ENCODE data around the gene CRACDL. TPM values are rescaled to one million over a fixed set of nuclear protein-coding genes. Genes with fewer than 3 reads are reported as not detected.

The CRACDL gene, protein sequence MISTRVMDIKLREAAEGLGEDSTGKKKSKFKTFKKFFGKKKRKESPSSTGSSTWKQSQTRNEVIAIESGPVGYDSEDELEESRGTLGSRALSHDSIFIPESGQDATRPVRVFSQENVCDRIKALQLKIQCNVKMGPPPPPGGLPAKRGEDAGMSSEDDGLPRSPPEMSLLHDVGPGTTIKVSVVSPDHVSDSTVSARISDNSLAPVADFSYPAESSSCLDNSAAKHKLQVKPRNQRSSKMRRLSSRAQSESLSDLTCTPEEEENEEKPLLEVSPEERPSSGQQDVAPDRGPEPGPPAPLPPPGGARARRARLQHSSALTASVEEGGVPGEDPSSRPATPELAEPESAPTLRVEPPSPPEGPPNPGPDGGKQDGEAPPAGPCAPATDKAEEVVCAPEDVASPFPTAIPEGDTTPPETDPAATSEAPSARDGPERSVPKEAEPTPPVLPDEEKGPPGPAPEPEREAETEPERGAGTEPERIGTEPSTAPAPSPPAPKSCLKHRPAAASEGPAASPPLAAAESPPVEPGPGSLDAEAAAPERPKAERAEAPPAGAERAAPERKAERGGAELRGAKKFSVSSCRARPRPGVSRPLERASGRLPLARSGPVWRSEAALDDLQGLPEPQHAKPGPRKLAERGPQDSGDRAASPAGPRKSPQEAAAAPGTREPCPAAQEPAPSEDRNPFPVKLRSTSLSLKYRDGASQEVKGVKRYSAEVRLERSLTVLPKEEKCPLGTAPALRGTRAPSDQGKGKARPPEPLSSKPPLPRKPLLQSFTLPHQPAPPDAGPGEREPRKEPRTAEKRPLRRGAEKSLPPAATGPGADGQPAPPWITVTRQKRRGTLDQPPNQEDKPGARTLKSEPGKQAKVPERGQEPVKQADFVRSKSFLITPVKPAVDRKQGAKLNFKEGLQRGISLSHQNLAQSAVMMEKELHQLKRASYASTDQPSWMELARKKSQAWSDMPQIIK
- total RNA-seq: 1 to 10 TPM; 1.2 to 4.6 (median 2.7) TPM
- 1 to 10 TPM; 3.1 to 7.9 TPM for polyA plus RNA-seq
- long read RNA-seq, donor 1, partial matches to known transcripts: 6 of 8 reads
- long read RNA-seq, donor 1, other reads (novel, unspliced or antisense): 2 of 8 reads
- long read RNA-seq, donor 2, partial matches to known transcripts: 10 of 12 reads
- long read RNA-seq, donor 2, other reads (novel, unspliced or antisense): 2 of 12 reads
- long read RNA-seq, donor 3, partial matches to known transcripts: 1 of 1 reads
- long read RNA-seq, donor 3, other reads (novel, unspliced or antisense): 0 of 1 reads

DNA sequence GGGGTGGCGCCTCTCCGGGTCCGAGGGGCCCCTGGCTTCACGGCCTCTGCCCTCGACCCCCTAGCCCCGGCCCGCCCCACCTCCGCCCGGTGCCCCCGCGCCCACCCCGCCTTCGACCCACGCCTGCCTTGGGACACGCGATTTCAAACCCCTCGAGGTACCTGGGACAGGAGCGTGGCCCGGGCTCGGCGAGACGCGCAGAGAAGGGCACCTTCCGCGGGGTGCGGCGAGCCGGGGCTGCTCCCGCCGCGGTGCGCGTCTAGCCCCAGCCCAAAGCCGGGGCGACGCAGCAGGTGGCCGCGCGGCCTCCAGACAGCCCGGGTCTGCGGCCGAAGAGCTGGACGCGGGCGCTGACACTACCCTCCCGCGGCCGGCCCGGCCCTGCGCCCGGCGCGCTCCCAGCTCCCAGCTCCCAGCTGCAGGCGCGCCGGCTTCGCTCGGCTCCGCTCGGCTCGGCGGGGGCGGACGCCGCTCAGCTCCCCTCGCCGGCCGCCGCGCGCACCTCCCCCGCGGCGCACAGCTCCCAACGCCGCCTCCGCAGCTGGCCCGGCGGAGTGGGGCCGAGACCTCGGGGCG, at the start of gene CRACDL:
TSS of gene CRACDL (minus strand) at position 449 of the 576 bp plus-strand sequence. CDS start 89,425 bp downstream, outside the sequence.
- H3K36me3 ChIP-seq: no peaks in the 10 kb centered on the region
- peak within 1 kb of the TSS; percentile 10 to 54 (median 44) for H3K4me3 ChIP-seq
- TF ChIP-seq, protein P1, sequence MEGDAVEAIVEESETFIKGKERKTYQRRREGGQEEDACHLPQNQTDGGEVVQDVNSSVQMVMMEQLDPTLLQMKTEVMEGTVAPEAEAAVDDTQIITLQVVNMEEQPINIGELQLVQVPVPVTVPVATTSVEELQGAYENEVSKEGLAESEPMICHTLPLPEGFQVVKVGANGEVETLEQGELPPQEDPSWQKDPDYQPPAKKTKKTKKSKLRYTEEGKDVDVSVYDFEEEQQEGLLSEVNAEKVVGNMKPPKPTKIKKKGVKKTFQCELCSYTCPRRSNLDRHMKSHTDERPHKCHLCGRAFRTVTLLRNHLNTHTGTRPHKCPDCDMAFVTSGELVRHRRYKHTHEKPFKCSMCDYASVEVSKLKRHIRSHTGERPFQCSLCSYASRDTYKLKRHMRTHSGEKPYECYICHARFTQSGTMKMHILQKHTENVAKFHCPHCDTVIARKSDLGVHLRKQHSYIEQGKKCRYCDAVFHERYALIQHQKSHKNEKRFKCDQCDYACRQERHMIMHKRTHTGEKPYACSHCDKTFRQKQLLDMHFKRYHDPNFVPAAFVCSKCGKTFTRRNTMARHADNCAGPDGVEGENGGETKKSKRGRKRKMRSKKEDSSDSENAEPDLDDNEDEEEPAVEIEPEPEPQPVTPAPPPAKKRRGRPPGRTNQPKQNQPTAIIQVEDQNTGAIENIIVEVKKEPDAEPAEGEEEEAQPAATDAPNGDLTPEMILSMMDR (IDR thresholded peaks at IDR 0.05): no peak
- intact Hi-C loops (cut with DNase I): no loop called here
- WGBS, 2 donors: 1% methylated on average over 59 to 82 of the region's 82 CpGs
- peaks cover 3 to 19% (median 14%) of the 10 kb centered on the region in 9 donors for H3K4me1 ChIP-seq
- no peak within 1 kb of the TSS for H3K27ac ChIP-seq
- H3K27me3 ChIP-seq: peaks cover 4 to 65% (median 57%) of the 10 kb centered on the region in 7 donors
- peak in 4 of 8 donors; percentile 4 to 60 (median 44) for ATAC-seq
- no peak for DNase-seq
- H3K9me3 ChIP-seq: no peaks in the 10 kb centered on the region

DNA sequence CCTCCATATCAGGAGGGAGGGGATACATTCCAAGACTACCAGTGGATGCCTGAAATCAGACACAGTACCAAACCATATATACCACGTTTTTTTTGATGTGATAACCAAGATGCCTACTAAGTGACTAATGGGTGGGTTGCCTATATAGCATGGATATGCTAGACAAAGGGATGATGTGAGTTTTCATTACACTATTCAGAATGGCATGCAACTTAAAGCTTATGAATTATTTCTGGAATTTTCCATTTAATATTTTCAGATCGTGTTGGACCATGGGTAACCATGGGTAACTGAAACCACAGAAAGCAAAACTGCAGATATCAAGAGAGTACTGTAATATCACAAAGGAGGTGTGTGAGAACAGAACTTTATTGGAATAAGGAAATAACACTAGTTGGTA, 39.6 kb upstream of the CRACDL start:
- whole genome bisulfite sequencing, 2 donors: 56 to 60% methylated on average over 2 of the region's 2 CpGs
- Histone ChIP-seq H3K4me3 (no peak overlapping the region), H3K9me3 (peaks cover 0 to 46% (median 14%) of the 10 kb centered on the region in 11 donors), H3K27ac (no peak overlapping the region), H3K27me3 (peaks cover 0 to 3% (median 0%) of the 10 kb centered on the region in 7 donors), H3K36me3 (no peaks in the 10 kb centered on the region), H3K4me1 (no peaks in the 10 kb centered on the region)
- TF ChIP-seq, protein P1 (IDR thresholded peaks at IDR 0.05): no peak
- DNase-seq (no peak), ATAC-seq (no peak)
- intact Hi-C loops (cut with DNase I): no loop called here

DNA sequence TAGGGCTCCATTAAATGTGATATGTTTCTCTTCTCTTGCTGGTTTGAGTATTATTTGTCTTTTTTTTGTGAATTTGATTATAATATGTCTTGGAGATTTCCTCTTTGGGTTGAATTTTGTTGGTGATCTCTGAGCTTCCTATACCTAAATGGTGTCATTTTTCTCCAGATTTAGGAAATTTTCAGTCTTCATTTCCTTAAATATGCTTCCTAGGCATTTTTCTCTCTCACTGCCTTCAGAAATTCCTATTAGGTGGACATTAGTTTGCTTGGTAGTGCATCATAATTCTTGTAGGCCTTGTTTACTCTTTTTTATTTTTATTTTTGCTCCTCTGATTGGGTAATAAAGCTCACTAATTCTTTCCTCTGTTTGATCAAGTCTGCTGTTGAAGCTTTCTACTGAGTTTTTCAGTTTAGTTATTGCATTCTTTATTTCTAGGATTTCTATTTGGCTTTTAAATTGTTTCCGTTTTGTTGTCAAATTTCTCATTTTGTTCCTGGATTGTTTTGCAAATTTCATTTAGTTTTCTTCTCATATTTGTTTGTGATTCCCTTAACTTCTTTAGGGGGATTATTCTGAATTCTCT, 36.6 kb upstream of the CRACDL start:
- Histone ChIP-seq H3K27me3 (peaks cover 0 to 3% (median 0%) of the 10 kb centered on the region in 7 donors), H3K27ac (no peak overlapping the region), H3K9me3 (peaks cover 0 to 61% (median 21%) of the 10 kb centered on the region in 11 donors), H3K4me1 (no peaks in the 10 kb centered on the region), H3K4me3 (no peak overlapping the region), H3K36me3 (no peaks in the 10 kb centered on the region)
- intact Hi-C loops (cut with DNase I): no loop called here
- 88 to 91% methylated on average over 1 of the region's 1 CpG for WGBS, 2 donors
- no peak for ATAC-seq
- TF ChIP-seq, protein P1 (IDR thresholded peaks at IDR 0.05): no peak
- DNase-seq: no peak

All from heart right ventricle (tissue), 16 donors.